Neural cell (in vitro differentiated cells): Measurements from ENCODE around the gene S100A13. TPM values are rescaled to one million over a fixed set of nuclear protein-coding genes. Genes with fewer than 3 reads are reported as not detected.

Source experiments
- H2AFZ ChIP-seq: fragments of 200-600, 300-800 bp; sonication (generic), shearing (Covaris generic); 2 replicates; pipeline ENCODE4 v1.6.0; 2014; ENCODE audit warnings: low read depth, mild to moderate bottlenecking, antibody characterized with exemption, low read length, moderate library complexity
- H3F3A ChIP-seq: fragments of 200-600 bp; shearing (Covaris generic); 2 replicates; pipeline ENCODE4 v1.6.1; 2016; ENCODE audit warnings: mild to moderate bottlenecking, moderate library complexity, mixed read lengths, antibody characterized with exemption, low read length; ENCODE audit not compliant: insufficient read depth, poor library complexity, severe bottlenecking
- H3K27ac ChIP-seq: fragments of 200-600, 300-800 bp; sonication (generic), shearing (Covaris generic); 2 replicates; pipeline ENCODE4 v1.5.1; 2014; ENCODE audit warnings: mild to moderate bottlenecking, low read length, moderate library complexity
- H3K27me3 ChIP-seq: fragments of 300-800, 200-600 bp; sonication (generic), shearing (Covaris generic); 2 replicates; pipeline ENCODE4 v1.6.0; 2014; ENCODE audit warnings: mild to moderate bottlenecking, low read depth, low read length, moderate library complexity; ENCODE audit not compliant: insufficient read depth
- H3K36me3 ChIP-seq: fragments of 300-800, 200-600 bp; sonication (generic), shearing (Covaris generic); 2 replicates; pipeline ENCODE4 v1.5.1; 2014; ENCODE audit warnings: mild to moderate bottlenecking, antibody characterized with exemption, low read length, moderate library complexity; ENCODE audit not compliant: insufficient read depth
- H3K4me2 ChIP-seq: fragments of 300-800, 200-600 bp; sonication (generic), shearing (Covaris generic); 2 replicates; pipeline ENCODE4 v1.6.0; 2014; ENCODE audit warnings: mild to moderate bottlenecking, low read length
- H3K4me3 ChIP-seq: fragments of 300-800, 200-600 bp; sonication (generic), shearing (Covaris generic); 2 replicates; pipeline ENCODE4 v1.5.1; 2014; ENCODE audit warnings: mild to moderate bottlenecking, low read length, moderate library complexity
- H3K79me2 ChIP-seq: fragments of 200-600 bp; shearing (Covaris generic); replicated peaks from 2 replicates; pipeline ENCODE4 v1.6.0; 2014; ENCODE audit warnings: mild to moderate bottlenecking, low read length, moderate library complexity; ENCODE audit not compliant: insufficient read depth
- H3K9ac ChIP-seq: fragments of 300-800, 200-600 bp; sonication (generic), shearing (Covaris generic); 2 replicates; pipeline ENCODE4 v1.6.1; 2016; ENCODE audit warnings: mild to moderate bottlenecking, low read length, mixed read lengths
- H3K9me2 ChIP-seq: fragments of 200-600 bp; shearing (Covaris generic); 2 replicates; pipeline ENCODE4 v1.6.1; 2016; ENCODE audit warnings: mild to moderate bottlenecking, low read length, mixed read lengths; ENCODE audit not compliant: insufficient read depth
- H3K9me3 ChIP-seq: fragments of 200-600, 300-800 bp; sonication (generic), shearing (Covaris generic); 2 replicates; pipeline ENCODE4 v1.6.1; 2016; ENCODE audit warnings: mild to moderate bottlenecking, mixed run types, low read length, moderate library complexity, mixed read lengths
- H4K20me1 ChIP-seq: fragments of 200-600 bp; shearing (Covaris generic); 2 replicates; pipeline ENCODE4 v1.6.1; 2016; ENCODE audit warnings: mild to moderate bottlenecking, mixed run types; ENCODE audit not compliant: insufficient read depth
- EP300 ChIP-seq: fragments of 450-650 bp; conservative IDR thresholded peaks from 2 replicates; pipeline ENCODE4 v1.6.1; 2014; ENCODE audit warnings: antibody characterized with exemption, mild to moderate bottlenecking, moderate library complexity; ENCODE audit not compliant: poor library complexity, severe bottlenecking
- EZH2 ChIP-seq: fragments of 200-600, 300-800 bp; shearing (Covaris generic), sonication (generic); IDR thresholded peaks from 2 replicates; pipeline ENCODE4 v1.6.1; 2014; ENCODE audit warnings: antibody characterized with exemption, low read length, borderline replicate concordance, mild to moderate bottlenecking; ENCODE audit not compliant: insufficient read depth, poor library complexity, severe bottlenecking
- MXI1 ChIP-seq: fragments of 450-650 bp; conservative IDR thresholded peaks from 2 replicates; pipeline ENCODE4 v1.6.1; 2014; ENCODE audit warnings: antibody characterized with exemption, mild to moderate bottlenecking; ENCODE audit not compliant: poor library complexity, severe bottlenecking
- POLR2AphosphoS5 ChIP-seq: IDR thresholded peaks from 2 replicates; pipeline ENCODE4 v1.6.1; 2012
- RAD21 ChIP-seq: fragments of 450-650 bp; conservative IDR thresholded peaks from 2 replicates; pipeline ENCODE4 v1.6.1; 2014; ENCODE audit warnings: antibody characterized with exemption, mild to moderate bottlenecking, moderate library complexity
- SMC3 ChIP-seq: fragments of 450-650 bp; conservative IDR thresholded peaks from 2 replicates; pipeline ENCODE4 v1.6.1; 2014; ENCODE audit warnings: antibody characterized with exemption, mild to moderate bottlenecking, moderate library complexity; ENCODE audit not compliant: poor library complexity
- TAF1 ChIP-seq: IDR thresholded peaks from 2 replicates; pipeline ENCODE4 v1.6.1; 2012; ENCODE audit warnings: low read depth
- polyA plus RNA-seq: library from polyadenylated mRNA; depleted of rRNA; stranded (reverse); fragments of >200 nt; gene quantifications from 2 replicates; pipeline ENCODE4 v1.2.3, GENCODE V29; 2014
- TF ChIP-seq, protein P1 (sequence below): fragments of 450-650 bp; IDR thresholded peaks from 2 replicates; pipeline ENCODE4 v1.5.1; 2014; ENCODE audit warnings: antibody characterized with exemption, mild to moderate bottlenecking, moderate library complexity; ENCODE audit not compliant: poor library complexity, severe bottlenecking
- TF ChIP-seq, protein P2 (sequence below): IDR thresholded peaks from 2 replicates; pipeline ENCODE4 v1.6.1; 2012; ENCODE audit warnings: borderline replicate concordance

Gene S100A13
- polyA plus RNA-seq, 1 donor from 2014 or later: 2.1 TPM

DNA sequence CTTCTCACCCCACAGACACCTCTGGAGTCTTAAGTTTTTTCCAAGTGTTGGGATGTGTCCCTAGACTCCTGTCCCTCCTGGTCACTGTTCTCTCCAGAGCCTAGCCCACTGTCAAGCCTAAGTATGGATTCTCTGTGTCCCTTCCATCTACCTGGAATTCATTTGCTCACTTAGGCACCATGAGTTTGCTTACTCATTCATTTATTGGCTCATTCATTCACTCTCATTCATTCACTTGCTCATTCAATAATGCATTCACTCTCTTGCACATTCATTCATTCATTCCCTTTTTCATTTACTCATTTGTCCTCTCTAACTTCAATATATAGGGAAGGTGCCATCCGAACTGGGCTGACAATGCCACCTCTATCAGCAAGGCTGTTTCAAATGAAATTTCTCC is 15.9 kb downstream of the S100A13 start:
- H3K9ac ChIP-seq: no peak overlapping the region
- H3F3A ChIP-seq: no peaks in the 10 kb centered on the region
- no peaks in the 10 kb centered on the region for H4K20me1 ChIP-seq
- no peak overlapping the region for H3K4me3 ChIP-seq
- H3K36me3 ChIP-seq: no peaks in the 10 kb centered on the region
- H3K4me2 ChIP-seq: no peak overlapping the region
- no peaks in the 10 kb centered on the region for H3K27me3 ChIP-seq
- TF ChIP-seq, protein P1, sequence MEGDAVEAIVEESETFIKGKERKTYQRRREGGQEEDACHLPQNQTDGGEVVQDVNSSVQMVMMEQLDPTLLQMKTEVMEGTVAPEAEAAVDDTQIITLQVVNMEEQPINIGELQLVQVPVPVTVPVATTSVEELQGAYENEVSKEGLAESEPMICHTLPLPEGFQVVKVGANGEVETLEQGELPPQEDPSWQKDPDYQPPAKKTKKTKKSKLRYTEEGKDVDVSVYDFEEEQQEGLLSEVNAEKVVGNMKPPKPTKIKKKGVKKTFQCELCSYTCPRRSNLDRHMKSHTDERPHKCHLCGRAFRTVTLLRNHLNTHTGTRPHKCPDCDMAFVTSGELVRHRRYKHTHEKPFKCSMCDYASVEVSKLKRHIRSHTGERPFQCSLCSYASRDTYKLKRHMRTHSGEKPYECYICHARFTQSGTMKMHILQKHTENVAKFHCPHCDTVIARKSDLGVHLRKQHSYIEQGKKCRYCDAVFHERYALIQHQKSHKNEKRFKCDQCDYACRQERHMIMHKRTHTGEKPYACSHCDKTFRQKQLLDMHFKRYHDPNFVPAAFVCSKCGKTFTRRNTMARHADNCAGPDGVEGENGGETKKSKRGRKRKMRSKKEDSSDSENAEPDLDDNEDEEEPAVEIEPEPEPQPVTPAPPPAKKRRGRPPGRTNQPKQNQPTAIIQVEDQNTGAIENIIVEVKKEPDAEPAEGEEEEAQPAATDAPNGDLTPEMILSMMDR: no peak
- TF ChIP-seq, protein P2, sequence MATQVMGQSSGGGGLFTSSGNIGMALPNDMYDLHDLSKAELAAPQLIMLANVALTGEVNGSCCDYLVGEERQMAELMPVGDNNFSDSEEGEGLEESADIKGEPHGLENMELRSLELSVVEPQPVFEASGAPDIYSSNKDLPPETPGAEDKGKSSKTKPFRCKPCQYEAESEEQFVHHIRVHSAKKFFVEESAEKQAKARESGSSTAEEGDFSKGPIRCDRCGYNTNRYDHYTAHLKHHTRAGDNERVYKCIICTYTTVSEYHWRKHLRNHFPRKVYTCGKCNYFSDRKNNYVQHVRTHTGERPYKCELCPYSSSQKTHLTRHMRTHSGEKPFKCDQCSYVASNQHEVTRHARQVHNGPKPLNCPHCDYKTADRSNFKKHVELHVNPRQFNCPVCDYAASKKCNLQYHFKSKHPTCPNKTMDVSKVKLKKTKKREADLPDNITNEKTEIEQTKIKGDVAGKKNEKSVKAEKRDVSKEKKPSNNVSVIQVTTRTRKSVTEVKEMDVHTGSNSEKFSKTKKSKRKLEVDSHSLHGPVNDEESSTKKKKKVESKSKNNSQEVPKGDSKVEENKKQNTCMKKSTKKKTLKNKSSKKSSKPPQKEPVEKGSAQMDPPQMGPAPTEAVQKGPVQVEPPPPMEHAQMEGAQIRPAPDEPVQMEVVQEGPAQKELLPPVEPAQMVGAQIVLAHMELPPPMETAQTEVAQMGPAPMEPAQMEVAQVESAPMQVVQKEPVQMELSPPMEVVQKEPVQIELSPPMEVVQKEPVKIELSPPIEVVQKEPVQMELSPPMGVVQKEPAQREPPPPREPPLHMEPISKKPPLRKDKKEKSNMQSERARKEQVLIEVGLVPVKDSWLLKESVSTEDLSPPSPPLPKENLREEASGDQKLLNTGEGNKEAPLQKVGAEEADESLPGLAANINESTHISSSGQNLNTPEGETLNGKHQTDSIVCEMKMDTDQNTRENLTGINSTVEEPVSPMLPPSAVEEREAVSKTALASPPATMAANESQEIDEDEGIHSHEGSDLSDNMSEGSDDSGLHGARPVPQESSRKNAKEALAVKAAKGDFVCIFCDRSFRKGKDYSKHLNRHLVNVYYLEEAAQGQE: no peak
- TF ChIP-seq EP300 (no peak), MXI1 (no peak), TAF1 (no peak), SMC3 (no peak), EZH2 (no peak)
- H2AFZ ChIP-seq: no peak overlapping the region
- H3K9me2 ChIP-seq: no peaks in the 10 kb centered on the region
- no peak overlapping the region for H3K27ac ChIP-seq
- H3K79me2 ChIP-seq: no peaks in the 10 kb centered on the region
- H3K9me3 ChIP-seq: no peaks in the 10 kb centered on the region

DNA sequence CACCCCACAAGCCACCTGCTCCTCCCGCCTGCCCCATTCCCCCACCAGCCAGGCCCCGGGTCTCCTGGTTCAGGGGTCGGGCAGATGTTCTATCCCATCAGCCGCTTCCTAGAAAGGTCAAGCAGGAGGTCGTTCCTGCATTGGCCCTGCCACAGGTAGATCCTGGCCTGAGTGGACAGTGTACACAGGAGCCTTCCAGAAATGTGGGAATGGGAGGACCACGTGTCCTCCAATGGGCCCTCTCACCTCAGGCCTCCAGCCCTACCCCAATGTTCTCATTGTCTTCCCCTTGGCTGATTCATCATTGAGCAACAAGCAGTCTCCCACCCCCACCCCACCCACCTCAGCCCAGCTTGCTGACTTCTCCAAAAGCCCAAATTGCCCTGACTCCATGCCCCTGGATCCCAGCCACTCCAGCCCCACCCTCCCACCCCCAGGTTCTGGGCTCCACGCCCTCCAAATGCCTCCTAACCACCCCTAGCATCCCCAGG is 16.4 kb downstream of the S100A13 start:
- H3F3A ChIP-seq: no peaks in the 10 kb centered on the region
- no peak for TF ChIP-seq MXI1
- no peaks in the 10 kb centered on the region for H3K36me3 ChIP-seq
- no peak overlapping the region for H3K27ac ChIP-seq
- no peaks in the 10 kb centered on the region for H3K9me2 ChIP-seq
- no peak overlapping the region for H3K9ac ChIP-seq
- no peaks in the 10 kb centered on the region for H3K9me3 ChIP-seq
- no peak overlapping the region for H3K4me2 ChIP-seq
- no peaks in the 10 kb centered on the region for H3K27me3 ChIP-seq
- H2AFZ ChIP-seq: no peak overlapping the region
- H3K79me2 ChIP-seq: no peaks in the 10 kb centered on the region
- H4K20me1 ChIP-seq: no peaks in the 10 kb centered on the region
- no peak overlapping the region for H3K4me3 ChIP-seq

DNA sequence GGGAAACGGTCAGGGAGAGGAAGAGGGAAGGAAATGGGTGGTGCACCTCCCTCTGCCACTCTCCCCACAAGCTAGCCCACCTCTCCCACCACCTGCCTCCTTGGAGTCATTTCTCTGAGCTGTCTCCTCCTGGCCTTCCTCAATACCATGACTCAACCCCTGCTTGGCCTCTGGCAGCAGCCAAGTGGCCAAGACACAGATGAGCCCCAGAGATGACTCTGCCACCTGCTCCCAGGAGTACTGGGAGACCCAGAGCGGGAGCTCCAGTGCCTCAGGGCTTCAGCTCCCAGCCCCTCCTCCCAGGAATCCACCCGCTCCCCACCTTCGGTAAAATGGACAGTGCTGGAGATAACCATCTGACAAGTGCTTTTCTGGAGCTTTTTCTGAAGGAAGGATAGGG is 17.0 kb downstream of the S100A13 start:
- H2AFZ ChIP-seq: no peak overlapping the region
- no peak overlapping the region for H3K4me3 ChIP-seq
- no peaks in the 10 kb centered on the region for H3K79me2 ChIP-seq
- H3K9me3 ChIP-seq: no peaks in the 10 kb centered on the region
- no peaks in the 10 kb centered on the region for H3K27me3 ChIP-seq
- no peaks in the 10 kb centered on the region for H3K9me2 ChIP-seq
- no peak overlapping the region for H3K27ac ChIP-seq
- no peaks in the 10 kb centered on the region for H4K20me1 ChIP-seq
- H3K9ac ChIP-seq: no peak overlapping the region
- TF ChIP-seq POLR2AphosphoS5: no peak
- TF ChIP-seq SMC3: no peak
- TF ChIP-seq, protein P1: no peak
- TF ChIP-seq EZH2: no peak
- no peak for TF ChIP-seq MXI1
- no peak for TF ChIP-seq RAD21
- no peak for TF ChIP-seq EP300
- TF ChIP-seq TAF1: no peak
- no peaks in the 10 kb centered on the region for H3K36me3 ChIP-seq
- no peaks in the 10 kb centered on the region for H3F3A ChIP-seq
- no peak overlapping the region for H3K4me2 ChIP-seq
